ENCODE results near the gene CNOT6L. TPM values are rescaled to one million over a fixed set of nuclear protein-coding genes. Genes with fewer than 3 reads are reported as not detected.

The CNOT6L gene
- total and polyA plus RNA-seq, 2 experiments from 2014 or later, result 6.5 to 9.2 TPM

DNA sequence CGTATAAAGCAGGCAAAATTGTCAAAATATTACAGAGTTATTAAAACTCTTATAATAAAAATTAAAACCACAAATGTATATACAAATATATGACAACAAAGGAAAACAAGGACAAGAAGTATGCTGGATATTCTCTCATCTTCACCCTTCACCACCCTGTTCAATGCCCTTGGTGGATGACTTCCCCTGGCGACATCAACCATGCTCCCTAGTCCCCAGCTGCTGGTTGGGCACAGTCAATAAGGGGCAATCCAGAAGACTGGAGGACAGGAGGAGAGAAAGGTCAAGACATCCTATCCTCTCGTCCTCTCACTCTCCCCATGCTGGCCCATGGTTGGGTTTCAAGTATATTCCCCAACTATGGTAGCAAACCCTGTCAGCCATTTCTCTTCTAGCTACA, 142.3 kb downstream of the CNOT6L start:
- Histone ChIP-seq H3K4me3 (no peak overlapping the region), H3K9ac (no peak overlapping the region), H3K4me2 (ENCODE audit: unreplicated experiment) (no peak overlapping the region), H3K36me3 (ENCODE audit: low read depth) (no peaks in the 10 kb centered on the region), H3K4me1 (ENCODE audit: insufficient read depth) (no peaks in the 10 kb centered on the region), H3K79me2 (ENCODE audit: insufficient read depth) (no peaks in the 10 kb centered on the region), H3K9me2 (ENCODE audit: insufficient read depth) (no peaks in the 10 kb centered on the region), H3K9me3 (ENCODE audit: low read depth) (no peaks in the 10 kb centered on the region), H3K27ac (no peak overlapping the region), H4K20me1 (ENCODE audit: insufficient read depth) (no peaks in the 10 kb centered on the region), H3K27me3 (replicated peaks; ENCODE audit: insufficient read depth) (peaks cover 18% of the 10 kb centered on the region; the same call in 1 of the 2 replicates), H2AFZ (no peak overlapping the region), H3F3A (ENCODE audit: insufficient read depth) (no peaks in the 10 kb centered on the region)
- in situ Hi-C loops (cut with MboI), result no loop called here
- DNase-seq, result no peak
- no peak for TF ChIP-seq EZH2phosphoT487 (IDR thresholded peaks at IDR 0.05; ENCODE audit: insufficient read depth, low read depth)
- TF ChIP-seq EZH2 (IDR thresholded peaks at IDR 0.05; ENCODE audit: insufficient read depth, poor library complexity, severe bottlenecking), result no peak
- 25 to 26% methylated on average over 3 of the region's 3 CpGs for WGBS, 2 experiments (ENCODE audit: low coverage in 1 of 2, low lambda C conversion rate in 2 of 2, missing lambda C conversion rate in 2 of 2)

DNA sequence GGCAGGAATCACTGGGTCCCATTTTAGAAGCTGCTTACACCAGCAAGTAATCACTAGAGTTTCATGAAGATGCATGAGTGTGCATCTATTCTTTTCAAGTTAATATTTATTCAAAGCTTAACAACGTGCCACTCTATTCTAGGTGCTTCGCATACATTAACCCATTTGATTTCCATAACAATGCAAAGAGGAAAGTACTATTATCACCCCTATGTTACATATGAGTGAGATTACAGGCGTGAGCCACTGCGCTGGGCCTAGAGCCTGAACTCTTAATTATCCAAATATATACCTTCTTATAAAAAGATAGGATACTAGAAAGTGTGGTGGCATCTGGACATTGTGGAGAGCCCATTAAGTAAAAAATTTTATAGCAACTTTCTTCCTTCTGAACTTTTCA, 148.1 kb downstream of the CNOT6L start:
- H3K27me3 ChIP-seq (replicated peaks; ENCODE audit: insufficient read depth), result peaks cover 7% of the 10 kb centered on the region
- H3K27ac ChIP-seq, result no peak overlapping the region
- no peaks in the 10 kb centered on the region for H3K9me2 ChIP-seq (ENCODE audit: insufficient read depth)
- H3K4me3 ChIP-seq, result no peak overlapping the region
- no peak overlapping the region for H2AFZ ChIP-seq
- H3K9ac ChIP-seq, result no peak overlapping the region
- no peaks in the 10 kb centered on the region for H4K20me1 ChIP-seq (ENCODE audit: insufficient read depth)
- no peak for DNase-seq
- H3K4me2 ChIP-seq (ENCODE audit: unreplicated experiment), result no peak overlapping the region
- H3K4me1 ChIP-seq (ENCODE audit: insufficient read depth), result no peaks in the 10 kb centered on the region
- TF ChIP-seq EZH2 (IDR thresholded peaks at IDR 0.05; ENCODE audit: insufficient read depth, poor library complexity, severe bottlenecking), result no peak
- TF ChIP-seq EZH2phosphoT487 (IDR thresholded peaks at IDR 0.05; ENCODE audit: insufficient read depth, low read depth), result no peak
- WGBS, 2 experiments (ENCODE audit: low coverage in 1 of 2, low lambda C conversion rate in 2 of 2, missing lambda C conversion rate in 2 of 2), result 44 to 51% methylated on average over 4 of the region's 4 CpGs
- in situ Hi-C loops (cut with MboI), result no loop called here
- H3K9me3 ChIP-seq (ENCODE audit: low read depth), result no peaks in the 10 kb centered on the region
- no peaks in the 10 kb centered on the region for H3K79me2 ChIP-seq (ENCODE audit: insufficient read depth)
- H3K36me3 ChIP-seq (ENCODE audit: low read depth), result no peaks in the 10 kb centered on the region
- H3F3A ChIP-seq (ENCODE audit: insufficient read depth), result no peaks in the 10 kb centered on the region

DNA sequence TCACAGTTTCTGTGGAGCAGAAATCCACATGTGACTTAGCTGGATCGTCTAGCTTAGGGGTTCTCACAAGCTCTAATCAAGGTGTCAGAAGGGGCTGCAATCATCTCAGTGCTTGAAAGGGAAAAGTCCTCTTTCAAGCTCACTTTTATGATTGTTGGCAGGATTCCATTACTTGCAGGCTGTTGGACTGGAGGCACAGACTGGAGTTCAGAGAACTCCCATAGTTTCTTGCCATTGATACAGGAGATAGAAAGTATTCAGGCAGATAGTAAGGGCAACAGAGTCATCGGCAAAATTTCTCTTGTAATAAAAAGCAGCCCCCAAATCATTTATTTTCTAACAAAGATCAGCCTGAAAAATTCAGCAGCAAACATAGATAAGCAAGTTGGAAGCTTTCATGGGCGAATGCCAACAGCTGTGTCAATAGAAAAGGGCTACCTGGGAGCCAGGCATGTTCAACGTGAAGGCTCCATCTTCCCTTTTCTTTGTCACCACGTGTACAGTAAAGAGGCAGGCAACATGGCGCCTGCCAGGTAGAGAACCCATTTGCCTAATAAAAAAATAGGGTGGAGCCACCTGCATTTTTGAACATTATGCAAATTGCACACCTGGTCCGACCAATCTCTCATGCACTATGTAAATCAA, 149.1 kb downstream of the CNOT6L start:
- peaks cover 7% of the 10 kb centered on the region for H3K27me3 ChIP-seq (replicated peaks; ENCODE audit: insufficient read depth)
- no peak overlapping the region for H2AFZ ChIP-seq
- H4K20me1 ChIP-seq (ENCODE audit: insufficient read depth), result no peaks in the 10 kb centered on the region
- H3K4me1 ChIP-seq (ENCODE audit: insufficient read depth), result no peaks in the 10 kb centered on the region
- no peak overlapping the region for H3K9ac ChIP-seq
- H3K27ac ChIP-seq, result no peak overlapping the region
- no peaks in the 10 kb centered on the region for H3K36me3 ChIP-seq (ENCODE audit: low read depth)
- no peaks in the 10 kb centered on the region for H3F3A ChIP-seq (ENCODE audit: insufficient read depth)
- in situ Hi-C loops (cut with MboI), result no loop called here
- H3K9me2 ChIP-seq (ENCODE audit: insufficient read depth), result no peaks in the 10 kb centered on the region
- no peaks in the 10 kb centered on the region for H3K79me2 ChIP-seq (ENCODE audit: insufficient read depth)
- no peak for DNase-seq
- WGBS, 2 experiments (ENCODE audit: low coverage in 1 of 2, low lambda C conversion rate in 2 of 2, missing lambda C conversion rate in 2 of 2), result 30 to 43% methylated on average over 7 of the region's 7 CpGs
- H3K9me3 ChIP-seq (ENCODE audit: low read depth), result no peaks in the 10 kb centered on the region
- no peak for TF ChIP-seq EZH2phosphoT487 (IDR thresholded peaks at IDR 0.05; ENCODE audit: insufficient read depth, low read depth)
- no peak for TF ChIP-seq EZH2 (IDR thresholded peaks at IDR 0.05; ENCODE audit: insufficient read depth, poor library complexity, severe bottlenecking)
- H3K4me3 ChIP-seq, result no peak overlapping the region
- H3K4me2 ChIP-seq (ENCODE audit: unreplicated experiment), result no peak overlapping the region

DNA sequence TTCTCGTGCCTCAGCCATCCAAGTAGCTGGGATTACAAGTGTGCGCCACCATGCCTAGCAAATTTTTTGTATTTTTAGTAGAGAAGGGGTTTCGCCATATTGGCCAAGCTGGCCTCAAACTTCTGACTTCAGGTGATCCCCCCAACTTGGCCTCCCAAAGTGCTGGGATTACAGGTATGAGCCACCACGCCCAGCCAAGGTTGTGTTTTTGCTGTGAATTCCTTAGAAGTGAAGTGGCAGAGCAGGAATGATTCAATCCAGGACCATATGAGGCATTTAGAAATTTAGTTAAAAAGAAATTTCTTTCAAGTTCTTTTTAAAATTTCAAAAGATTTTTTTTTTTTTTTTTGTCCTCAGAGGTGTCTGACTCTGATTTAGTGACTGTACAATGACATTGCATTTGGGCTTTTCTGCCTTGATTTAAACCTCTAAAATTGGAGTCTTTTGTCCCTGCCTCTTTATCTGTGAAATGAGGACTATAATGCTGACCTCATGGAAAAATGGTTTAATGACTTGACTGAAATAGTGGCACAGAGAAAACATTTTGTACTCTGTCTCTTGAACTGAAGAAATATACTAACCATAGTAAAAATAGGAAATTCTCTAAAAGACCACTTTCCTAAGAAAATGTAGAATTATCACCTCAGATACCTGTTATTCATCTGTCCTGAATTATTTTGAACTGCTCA, 153.6 kb downstream of the CNOT6L start:
- H3K4me3 ChIP-seq, result no peak overlapping the region
- no peaks in the 10 kb centered on the region for H3K9me3 ChIP-seq (ENCODE audit: low read depth)
- H3K9me2 ChIP-seq (ENCODE audit: insufficient read depth), result no peaks in the 10 kb centered on the region
- H3F3A ChIP-seq (ENCODE audit: insufficient read depth), result no peaks in the 10 kb centered on the region
- no peak for TF ChIP-seq EZH2phosphoT487 (IDR thresholded peaks at IDR 0.05; ENCODE audit: insufficient read depth, low read depth)
- no peak for TF ChIP-seq EZH2 (IDR thresholded peaks at IDR 0.05; ENCODE audit: insufficient read depth, poor library complexity, severe bottlenecking)
- H3K9ac ChIP-seq, result no peak overlapping the region
- no peaks in the 10 kb centered on the region for H3K4me1 ChIP-seq (ENCODE audit: insufficient read depth)
- H2AFZ ChIP-seq, result no peak overlapping the region
- H3K27me3 ChIP-seq (replicated peaks; ENCODE audit: insufficient read depth), result peaks cover 26% of the 10 kb centered on the region
- H3K36me3 ChIP-seq (ENCODE audit: low read depth), result no peaks in the 10 kb centered on the region
- H3K4me2 ChIP-seq (ENCODE audit: unreplicated experiment), result no peak overlapping the region
- in situ Hi-C loops (cut with MboI), result no loop called here
- DNase-seq, result no peak
- no peak overlapping the region for H3K27ac ChIP-seq
- 59 to 65% methylated on average over 4 of the region's 4 CpGs for WGBS, 2 experiments (ENCODE audit: low coverage in 1 of 2, low lambda C conversion rate in 2 of 2, missing lambda C conversion rate in 2 of 2)
- no peaks in the 10 kb centered on the region for H3K79me2 ChIP-seq (ENCODE audit: insufficient read depth)
- no peaks in the 10 kb centered on the region for H4K20me1 ChIP-seq (ENCODE audit: insufficient read depth)

Small RNAs within 50 kb of the gene (small RNA-seq; reads per million reads assigned to genes)
- gene AC112225.1 (ENCODE audit: low read depth, low replicate concordance) (not detected), gene RF00612 (ENCODE audit: low read depth, low replicate concordance) (not detected)

Other genes with a start within 250 kb of the CNOT6L start
- not detected in 2 replicates for gene CXCL13, start 213.5 kb downstream of the CNOT6L start, total RNA-seq (2014; rRNA removed; shearing (Covaris generic))
- not detected in 2 replicates for gene CXCL13, start 213.5 kb downstream of the CNOT6L start, polyA plus RNA-seq (2016; fragmentation: Nextera tagmentation; extraction: Ambion mirVana)
- gene MRPL1, start 43.5 kb upstream of the CNOT6L start, total RNA-seq (2014; rRNA removed; shearing (Covaris generic)), result 18.0 and 21.7 TPM in 2 replicates
- gene MRPL1, start 43.5 kb upstream of the CNOT6L start, polyA plus RNA-seq (2016; fragmentation: Nextera tagmentation; extraction: Ambion mirVana), result 21.5 and 23.2 TPM in 2 replicates
- gene FRAS1, start 238.0 kb upstream of the CNOT6L start, total RNA-seq (2014; rRNA removed; shearing (Covaris generic)), result 19.8 and 20.0 TPM in 2 replicates
- 5.8 and 6.5 TPM in 2 replicates for gene FRAS1, start 238.0 kb upstream of the CNOT6L start, polyA plus RNA-seq (2016; fragmentation: Nextera tagmentation; extraction: Ambion mirVana)

All from GM23248 (cell line).